ENCODE data around the gene PRSS23. TPM values are rescaled to one million over a fixed set of nuclear protein-coding genes. Genes with fewer than 3 reads are reported as not detected.

Gene PRSS23
- total and polyA plus RNA-seq, 2 experiments from 2014 or later, result 53.7 to 61.7 TPM

- Histone ChIP-seq H3K27me3 (no peaks in the 10 kb centered on the region), H3K27ac (peak overlapping the region; percentile 90), H3K4me2 (no peak overlapping the region), H3K79me2 (no peaks in the 10 kb centered on the region), H3K4me3 (no peak overlapping the region), H3K9me3 (ENCODE audit: low read depth) (no peaks in the 10 kb centered on the region), H3K4me1 (ENCODE audit: insufficient read depth) (peaks cover 18% of the 10 kb centered on the region), H3K9me2 (replicated peaks; ENCODE audit: insufficient read depth) (no peaks in the 10 kb centered on the region), H4K20me1 (ENCODE audit: insufficient read depth, poor library complexity, severe bottlenecking) (no peaks in the 10 kb centered on the region), H3K36me3 (replicated peaks; ENCODE audit: insufficient read depth, low read depth) (no peaks in the 10 kb centered on the region), H2AFZ (no peak overlapping the region)
- no peak for DNase-seq (ENCODE audit: low spot score)
- 62% methylated on average over 1 of the region's 1 CpG for WGBS (ENCODE audit: low lambda C conversion rate, missing lambda C conversion rate)
- TF ChIP-seq EZH2 (IDR thresholded peaks at IDR 0.05; ENCODE audit: borderline replicate concordance), result no peak
- no peak for TF ChIP-seq CTCF (IDR thresholded peaks at IDR 0.05; ENCODE audit: poor library complexity)
- no peak for TF ChIP-seq EZH2phosphoT487 (IDR thresholded peaks at IDR 0.05; ENCODE audit: low read depth, severe bottlenecking, unreplicated experiment)
These were observed 12.6 kb downstream of the PRSS23 start for GRCh38 chr11:86812981-86813380.

GRCh38 chr11:86814775-86815174, 14.4 kb downstream of the PRSS23 start:
- no peaks in the 10 kb centered on the region for H3K36me3 ChIP-seq (replicated peaks; ENCODE audit: insufficient read depth, low read depth)
- H3K4me2 ChIP-seq, result no peak overlapping the region
- no peaks in the 10 kb centered on the region for H3K9me2 ChIP-seq (replicated peaks; ENCODE audit: insufficient read depth)
- H4K20me1 ChIP-seq (ENCODE audit: insufficient read depth, poor library complexity, severe bottlenecking), result no peaks in the 10 kb centered on the region
- H3K4me1 ChIP-seq (ENCODE audit: insufficient read depth), result peaks cover 22% of the 10 kb centered on the region
- H2AFZ ChIP-seq, result no peak overlapping the region
- no peak overlapping the region for H3K4me3 ChIP-seq
- H3K27me3 ChIP-seq, result no peaks in the 10 kb centered on the region
- TF ChIP-seq EZH2phosphoT487 (IDR thresholded peaks at IDR 0.05; ENCODE audit: low read depth, severe bottlenecking, unreplicated experiment), result no peak
- TF ChIP-seq CTCF (IDR thresholded peaks at IDR 0.05; ENCODE audit: poor library complexity), result no peak
- TF ChIP-seq EZH2 (IDR thresholded peaks at IDR 0.05; ENCODE audit: borderline replicate concordance), result no peak
- no peaks in the 10 kb centered on the region for H3K9me3 ChIP-seq (ENCODE audit: low read depth)
- WGBS (ENCODE audit: low lambda C conversion rate, missing lambda C conversion rate), result 44% methylated on average over 3 of the region's 3 CpGs
- no peak for DNase-seq (ENCODE audit: low spot score)
- H3K79me2 ChIP-seq, result no peaks in the 10 kb centered on the region
- peak overlapping the region; percentile 38 for H3K27ac ChIP-seq

DNA sequence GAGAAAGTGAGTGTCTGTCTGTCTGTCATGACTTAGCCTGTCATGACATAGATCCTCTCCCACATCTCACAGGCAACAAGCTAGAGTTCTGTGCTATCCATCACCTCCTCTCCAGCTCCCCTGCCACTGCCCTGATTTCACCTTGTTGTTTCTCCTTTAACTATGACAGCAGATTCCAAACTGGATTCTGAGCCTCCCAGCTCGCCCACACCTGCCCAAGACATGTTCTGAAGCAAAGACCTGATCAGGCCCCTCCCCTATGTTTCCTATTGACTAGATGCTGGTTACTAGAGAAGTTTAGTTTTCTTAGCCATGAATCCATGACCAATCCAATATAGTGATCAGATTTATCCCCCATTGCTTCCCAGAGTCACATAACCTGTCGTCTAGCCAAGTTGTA, 15.4 kb downstream of the PRSS23 start:
- DNase-seq (ENCODE audit: low spot score), result no peak
- no peak overlapping the region for H2AFZ ChIP-seq
- peaks cover 21% of the 10 kb centered on the region for H3K4me1 ChIP-seq (ENCODE audit: insufficient read depth)
- peak overlapping the region; percentile 51 for H3K27ac ChIP-seq
- no peaks in the 10 kb centered on the region for H4K20me1 ChIP-seq (ENCODE audit: insufficient read depth, poor library complexity, severe bottlenecking)
- no peak overlapping the region for H3K4me2 ChIP-seq
- no peak overlapping the region for H3K4me3 ChIP-seq
- H3K27me3 ChIP-seq, result no peaks in the 10 kb centered on the region
- H3K79me2 ChIP-seq, result no peaks in the 10 kb centered on the region
- H3K36me3 ChIP-seq (replicated peaks; ENCODE audit: insufficient read depth, low read depth), result no peaks in the 10 kb centered on the region
- no peaks in the 10 kb centered on the region for H3K9me3 ChIP-seq (ENCODE audit: low read depth)
- TF ChIP-seq CTCF (IDR thresholded peaks at IDR 0.05; ENCODE audit: poor library complexity), result no peak
- H3K9me2 ChIP-seq (replicated peaks; ENCODE audit: insufficient read depth), result no peaks in the 10 kb centered on the region
- WGBS (ENCODE audit: low lambda C conversion rate, missing lambda C conversion rate), result 68% methylated on average over 2 of the region's 2 CpGs

- 73% methylated on average over 5 of the region's 5 CpGs for WGBS (ENCODE audit: low lambda C conversion rate, missing lambda C conversion rate)
- H3K79me2 ChIP-seq, result no peaks in the 10 kb centered on the region
- no peak overlapping the region for H2AFZ ChIP-seq
- H3K27me3 ChIP-seq, result no peaks in the 10 kb centered on the region
- H4K20me1 ChIP-seq (ENCODE audit: insufficient read depth, poor library complexity, severe bottlenecking), result no peaks in the 10 kb centered on the region
- H3K9me3 ChIP-seq (ENCODE audit: low read depth), result no peaks in the 10 kb centered on the region
- no peak overlapping the region for H3K4me3 ChIP-seq
- no peak overlapping the region for H3K4me2 ChIP-seq
- H3K9me2 ChIP-seq (replicated peaks; ENCODE audit: insufficient read depth), result no peaks in the 10 kb centered on the region
- DNase-seq (ENCODE audit: low spot score), result peak; percentile 19
- TF ChIP-seq EZH2 (IDR thresholded peaks at IDR 0.05; ENCODE audit: borderline replicate concordance), result no peak
- no peak for TF ChIP-seq EZH2phosphoT487 (IDR thresholded peaks at IDR 0.05; ENCODE audit: low read depth, severe bottlenecking, unreplicated experiment)
- no peak for TF ChIP-seq CTCF (IDR thresholded peaks at IDR 0.05; ENCODE audit: poor library complexity)
- peak overlapping the region; percentile 51 for H3K27ac ChIP-seq
- peaks cover 15% of the 10 kb centered on the region for H3K4me1 ChIP-seq (ENCODE audit: insufficient read depth)
- H3K36me3 ChIP-seq (replicated peaks; ENCODE audit: insufficient read depth, low read depth), result no peaks in the 10 kb centered on the region
These were observed 15.9 kb downstream of the PRSS23 start for GRCh38 chr11:86816251-86816726.

All from hepatocyte (in vitro differentiated cells).